OCI-LY7 (cell line): ENCODE measurements around the gene TGFBRAP1. TPM values are rescaled to one million over a fixed set of nuclear protein-coding genes. Genes with fewer than 3 reads are reported as not detected.

Experiments used
- BruUV-seq: library from RNA; stranded (reverse); fragments of 400-500 nt; replicated peaks from 2 replicates; lab custom pipeline; 2021; lab: Mats Ljungman, UMichigan
- CTCF ChIA-PET: fragments of 300-600 bp; sonication (Branson Sonifier 250); formaldehyde crosslinking; loops from one replicate; lab custom pipeline; 2022; ENCODE audit warnings: antibody characterized with exemption; ENCODE audit not compliant: unreplicated experiment; lab: Charles Lee
- POLR2A ChIA-PET: fragments of 300-600 bp; sonication (Branson Sonifier 250); formaldehyde crosslinking; loops from one replicate; lab custom pipeline; 2022; ENCODE audit warnings: antibody characterized with exemption; lab: Charles Lee
- DNase-seq: peaks from one replicate; pipeline ENCODE4 v3.0.0-alpha.2; 2015; ENCODE audit warnings: low spot score
- H2AFZ ChIP-seq: fragments of 200-600 bp; sonication (generic), shearing (Covaris generic); 2 replicates; pipeline ENCODE4 v1.6.1; 2014; ENCODE audit warnings: mild to moderate bottlenecking, antibody characterized with exemption, low read length, moderate library complexity
- H3K27ac ChIP-seq: fragments of 200-600 bp; sonication (generic); 2 replicates; pipeline ENCODE4 v1.5.1; 2014; ENCODE audit warnings: mixed run types, low read depth, mild to moderate bottlenecking, moderate library complexity, low read length, inconsistent platforms; ENCODE audit not compliant: poor library complexity, severe bottlenecking
- H3K36me3 ChIP-seq: fragments of 200-600 bp; sonication (generic); 2 replicates; pipeline ENCODE4 v1.6.1; 2014; ENCODE audit warnings: mild to moderate bottlenecking, antibody characterized with exemption, low read length, moderate library complexity, mixed read lengths; ENCODE audit not compliant: insufficient read depth
- H3K4me1 ChIP-seq: fragments of 200-600 bp; sonication (generic); 2 replicates; pipeline ENCODE4 v1.5.1; 2014; ENCODE audit warnings: mild to moderate bottlenecking, low read length; ENCODE audit not compliant: insufficient read depth, poor library complexity, severe bottlenecking
- H3K4me2 ChIP-seq: fragments of 200-600 bp; sonication (generic); 2 replicates; pipeline ENCODE4 v1.6.1; 2014; ENCODE audit warnings: mild to moderate bottlenecking, low read length
- H3K4me3 ChIP-seq: fragments of 200-600 bp; sonication (generic); 2 replicates; pipeline ENCODE4 v1.5.1; 2014; ENCODE audit warnings: mild to moderate bottlenecking, low read depth, low read length; ENCODE audit not compliant: poor library complexity, severe bottlenecking
- H3K79me2 ChIP-seq: fragments of 200-600 bp; sonication (generic); 2 replicates; pipeline ENCODE4 v1.6.1; 2016; ENCODE audit warnings: low read depth, mild to moderate bottlenecking, low read length, moderate library complexity, mixed read lengths; ENCODE audit not compliant: insufficient read depth
- H3K9me2 ChIP-seq: fragments of 200-600 bp; sonication (generic); 2 replicates; pipeline ENCODE4 v1.6.1; 2016; ENCODE audit warnings: mild to moderate bottlenecking, low read length, mixed read lengths; ENCODE audit not compliant: insufficient read depth
- H3K9me3 ChIP-seq: fragments of 200-600 bp; sonication (generic); 2 replicates; pipeline ENCODE4 v1.6.1; 2014; ENCODE audit warnings: mild to moderate bottlenecking, mixed run types, low read length, mixed read lengths
- H4K20me1 ChIP-seq: fragments of 200-600 bp; sonication (generic); 2 replicates; pipeline ENCODE4 v1.6.1; 2014; ENCODE audit warnings: mild to moderate bottlenecking, antibody characterized with exemption, low read length, moderate library complexity, mixed read lengths; ENCODE audit not compliant: insufficient read depth
- CTCF ChIP-seq: fragments of 200-600 bp; sonication (generic); conservative IDR thresholded peaks from 2 replicates; pipeline ENCODE4 v1.5.1; 2014; ENCODE audit warnings: mild to moderate bottlenecking, antibody characterized with exemption, low read length, moderate library complexity, mixed read lengths
- EZH2phosphoT487 ChIP-seq: fragments of 200-600 bp; sonication (generic); IDR thresholded peaks from 2 replicates; pipeline ENCODE4 v1.6.1; 2018; ENCODE audit warnings: low read depth, borderline replicate concordance, mild to moderate bottlenecking, mixed run types, antibody characterized with exemption, low read length, moderate library complexity, mixed read lengths
- intact Hi-C: fragments of 100-400 bp; cut with micrococcal nuclease; formaldehyde crosslinking; loops from one replicate; pipeline ENCODE4 v1.10.0; 2022; ENCODE audit not compliant: unreplicated experiment
- total RNA-seq, 2 experiments: library from RNA; depleted of rRNA in 1 of 2; stranded (reverse); fragments of >200 nt in 1 of 2; shearing (Covaris generic) in 1 of 2; gene quantifications; 2 replicates each; pipeline ENCODE4 v1.2.3, GENCODE V29; 2014 to 2022

Gene TGFBRAP1
- total RNA-seq, 2 experiments from 2014 or later, result 20.5 to 24.6 TPM

- CTCF ChIA-PET, result no interaction called here
These were observed 7.5 kb downstream of the TGFBRAP1 start for GRCh38 chr2:105321875-105322646.

GRCh38 chr2:105320651-105321215 is 8.8 kb downstream of the TGFBRAP1 start:
- H3K9me2 ChIP-seq, result no peaks in the 10 kb centered on the region
- H2AFZ ChIP-seq, result no peak overlapping the region
- H3K9me3 ChIP-seq, result no peaks in the 10 kb centered on the region
- intact Hi-C loops, result no loop called here
- peaks cover 38% of the 10 kb centered on the region for H3K36me3 ChIP-seq
- CTCF ChIA-PET, result no interaction called here
- H4K20me1 ChIP-seq, result peaks cover 30% of the 10 kb centered on the region
- POLR2A ChIA-PET, result interaction anchor here (1.0 to 1.2 kb wide), 2 partner anchors 8 to 10 kb away, joined by 3 to 6 read pairs; no protein-coding TSS in a partner anchor
- peaks cover 67% of the 10 kb centered on the region for H3K79me2 ChIP-seq
- H3K4me2 ChIP-seq, result no peak overlapping the region
- no TSS peak for BruUV-seq
- no peaks in the 10 kb centered on the region for H3K4me1 ChIP-seq
- H3K27ac ChIP-seq, result no peak overlapping the region
- DNase-seq, result no peak
- H3K4me3 ChIP-seq, result no peak overlapping the region
- TF ChIP-seq CTCF (no peak), EZH2phosphoT487 (no peak)

More at GRCh38 chr2:105321875-105322646, 7.5 kb downstream of the TGFBRAP1 start:
- Histone ChIP-seq H3K4me2 (no peak overlapping the region), H3K36me3 (peaks cover 39% of the 10 kb centered on the region), H2AFZ (no peak overlapping the region), H3K4me1 (no peaks in the 10 kb centered on the region), H3K9me2 (no peaks in the 10 kb centered on the region), H3K79me2 (peaks cover 70% of the 10 kb centered on the region), H3K27ac (no peak overlapping the region), H3K9me3 (no peaks in the 10 kb centered on the region), H3K4me3 (no peak overlapping the region), H4K20me1 (peaks cover 30% of the 10 kb centered on the region)
- BruUV-seq, result no TSS peak
- TF ChIP-seq CTCF (no peak), EZH2phosphoT487 (no peak)
- intact Hi-C loops, result no loop called here
- DNase-seq, result no peak
- POLR2A ChIA-PET, result interaction anchor here (0.5 to 1.4 kb wide), 4 partner anchors 8 to 828 kb away, joined by 3 to 8 read pairs (median 4); no protein-coding TSS in a partner anchor

- no TSS peak for BruUV-seq
- CTCF ChIA-PET, result no interaction called here
- TF ChIP-seq EZH2phosphoT487, result no peak
- TF ChIP-seq CTCF, result no peak
These were observed 11.6 kb downstream of the TGFBRAP1 start for GRCh38 chr2:105317937-105318336.

More at GRCh38 chr2:105317937-105318336, 11.6 kb downstream of the TGFBRAP1 start:
- Histone ChIP-seq H3K36me3 (peaks cover 23% of the 10 kb centered on the region), H3K27ac (no peak overlapping the region), H3K9me3 (no peaks in the 10 kb centered on the region), H3K4me3 (no peak overlapping the region), H3K9me2 (no peaks in the 10 kb centered on the region), H3K4me1 (no peaks in the 10 kb centered on the region), H4K20me1 (peaks cover 10% of the 10 kb centered on the region; the same call in 1 of the 2 replicates), H3K4me2 (no peak overlapping the region), H3K79me2 (peaks cover 75% of the 10 kb centered on the region), H2AFZ (no peak overlapping the region)
- DNase-seq, result no peak
- POLR2A ChIA-PET, result no interaction called here
- intact Hi-C loops, result no loop called here
